Stimulated activated effector memory CD8-positive, alpha-beta T cell treated with anti-CD3 and anti-CD28 coated beads, Interleukin-12 subunit alpha, Interleukin-12 subunit beta, amount 100 ng/mL, for 72 hours (primary cell): ENCODE results near the gene OR2T33.
"Not testable (repeated sequence)": the region's sequence is repeated elsewhere in the genome, so short reads cannot be mapped to it uniquely, and the experiment has no call there.

Experiments
- ATAC-seq: fragments of 150-1000 bp; cut with Tn5 transposase; 2 replicates; pipeline ENCODE4 v1.10.0; 2021
- DNase-seq, 2 donors: peaks; one replicate each; pipeline ENCODE4 v3.0.0; 2021 to 2022; ENCODE audit warnings: low spot score in 2 of 2
- H3K27ac Mint-ChIP-seq: one replicate; pipeline ENCODE4 v1.8.0; 2022; ENCODE audit warnings: mild to moderate bottlenecking, mixed read lengths
- H3K36me3 Mint-ChIP-seq: one replicate; pipeline ENCODE4 v1.8.0; 2022; ENCODE audit warnings: mild to moderate bottlenecking, mixed read lengths
- H3K4me1 Mint-ChIP-seq: one replicate; pipeline ENCODE4 v1.8.0; 2022; ENCODE audit warnings: mixed read lengths
- H3K4me3 Mint-ChIP-seq: one replicate; pipeline ENCODE4 v1.8.0; 2022; ENCODE audit warnings: mild to moderate bottlenecking, mixed read lengths
- H3K9me3 Mint-ChIP-seq: one replicate; pipeline ENCODE4 v1.8.0; 2022; ENCODE audit warnings: mixed read lengths

OR2T33 gene, protein sequence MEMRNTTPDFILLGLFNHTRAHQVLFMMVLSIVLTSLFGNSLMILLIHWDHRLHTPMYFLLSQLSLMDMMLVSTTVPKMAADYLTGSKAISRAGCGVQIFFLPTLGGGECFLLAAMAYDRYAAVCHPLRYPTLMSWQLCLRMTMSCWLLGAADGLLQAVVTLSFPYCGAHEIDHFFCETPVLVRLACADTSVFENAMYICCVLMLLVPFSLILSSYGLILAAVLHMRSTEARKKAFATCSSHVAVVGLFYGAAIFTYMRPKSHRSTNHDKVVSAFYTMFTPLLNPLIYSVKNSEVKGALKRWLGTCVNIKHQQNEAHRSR

DNA sequence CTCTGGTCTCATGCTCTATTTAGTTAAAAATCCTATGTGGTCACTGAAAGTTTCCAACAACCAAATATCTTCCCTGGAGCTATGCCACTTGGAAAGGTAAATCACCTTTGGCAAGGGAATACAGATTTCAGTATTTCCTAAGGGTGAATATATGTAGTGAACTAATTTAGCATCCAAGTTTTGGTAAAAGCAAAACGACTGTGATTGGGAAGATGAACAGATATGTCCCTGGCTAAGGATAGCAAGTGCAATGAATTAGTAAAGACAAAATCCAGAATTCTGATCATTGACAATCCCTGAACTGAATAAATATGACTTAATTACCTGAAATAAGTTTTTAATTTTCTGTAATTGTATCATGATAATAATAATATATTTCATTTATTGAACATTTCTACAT, at the start of gene OR2T33:
TSS of gene OR2T33 (minus strand) at position 101 of the 400 bp plus-strand sequence. CDS start 4,162 bp downstream, outside the sequence.
- H3K4me3 Mint-ChIP-seq = no peak within 1 kb of the TSS
- ATAC-seq (no peak), DNase-seq (no peak)
- no peak within 1 kb of the TSS for H3K27ac Mint-ChIP-seq
- H3K36me3 Mint-ChIP-seq = no peaks in the 10 kb centered on the region
- peaks cover 6% of the 10 kb centered on the region for H3K9me3 Mint-ChIP-seq
- no peaks in the 10 kb centered on the region for H3K4me1 Mint-ChIP-seq

DNA sequence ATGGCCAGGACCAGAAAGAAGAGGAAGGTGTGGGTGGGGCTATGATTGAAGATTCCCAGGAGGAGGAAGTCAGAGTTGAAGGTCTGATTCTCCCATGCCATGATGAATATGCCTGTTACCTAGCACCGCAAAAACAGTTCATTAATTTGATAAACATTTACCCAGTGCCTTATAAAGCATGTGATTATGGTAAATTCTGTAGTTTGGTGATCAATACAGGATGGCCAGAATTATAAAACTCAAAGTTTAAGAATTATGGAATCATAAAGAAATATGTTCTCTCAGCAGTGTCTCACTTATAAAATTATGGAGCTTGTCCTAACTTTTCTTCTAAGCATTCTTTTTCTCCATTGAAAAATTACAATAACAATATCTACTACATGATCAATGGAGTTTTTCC, 46.7 kb upstream of the OR2T33 start, which contains the start of gene OR2M7:
TSS of gene OR2M7 (minus strand) at position 101 of the 400 bp plus-strand sequence. CDS start at position 101, 0 bp downstream.
- Mint-ChIP-seq H3K27ac (no peak within 1 kb of the TSS), H3K36me3 (no peaks in the 10 kb centered on the region), H3K4me3 (no peak within 1 kb of the TSS), H3K4me1 (no peaks in the 10 kb centered on the region), H3K9me3 (peaks cover 6% of the 10 kb centered on the region)
- no peak for DNase-seq
- ATAC-seq = no peak

DNA sequence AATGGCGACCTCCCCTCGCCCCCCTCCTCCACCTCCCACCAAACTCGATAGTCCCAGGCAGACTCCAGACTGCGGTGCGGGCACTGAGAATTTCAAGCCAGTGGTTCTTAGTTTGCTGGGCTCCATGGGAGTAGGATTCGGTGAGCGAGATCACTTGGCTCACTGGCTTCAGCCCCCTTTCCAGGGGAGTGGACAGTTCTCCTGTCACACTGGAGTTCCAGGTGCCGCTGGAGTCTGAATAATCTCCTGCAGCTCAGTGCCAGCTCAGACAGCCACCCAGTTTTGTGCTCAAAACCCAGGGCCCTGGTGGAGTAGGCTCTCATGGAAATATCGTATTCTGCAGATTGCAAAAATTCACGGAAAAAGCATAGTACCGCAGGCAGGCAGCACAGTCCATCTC, 39.0 kb upstream of the OR2T33 start:
- Mint-ChIP-seq H3K4me3 (no peak overlapping the region), H3K36me3 (no peaks in the 10 kb centered on the region), H3K9me3 (peaks cover 19% of the 10 kb centered on the region), H3K4me1 (no peaks in the 10 kb centered on the region), H3K27ac (no peak overlapping the region)
- ATAC-seq = no peak
- DNase-seq = no peak

DNA sequence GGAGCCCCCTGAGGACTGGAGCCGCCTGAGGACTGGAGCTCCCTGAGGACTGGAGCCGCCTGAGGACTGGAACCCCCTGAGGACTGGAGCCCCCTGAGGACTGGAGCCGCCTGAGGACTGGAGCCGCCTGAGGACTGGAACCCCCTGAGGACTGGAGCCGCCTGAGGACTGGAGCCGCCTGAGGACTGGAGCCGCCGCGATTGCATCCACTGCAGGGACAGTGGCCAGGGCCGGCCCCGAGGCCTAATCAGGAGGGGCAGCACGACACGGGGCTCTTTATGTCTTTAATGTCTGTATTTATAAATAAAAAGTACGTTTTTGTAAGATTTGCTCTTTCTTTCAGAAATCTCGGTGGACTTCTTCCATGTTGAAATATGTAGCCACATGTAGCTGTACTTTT, 29.0 kb upstream of the OR2T33 start:
- H3K4me3 Mint-ChIP-seq, H3K4me1 Mint-ChIP-seq, H3K27ac Mint-ChIP-seq, H3K9me3 Mint-ChIP-seq, ATAC-seq, H3K36me3 Mint-ChIP-seq, DNase-seq: not testable (repeated sequence)

DNA sequence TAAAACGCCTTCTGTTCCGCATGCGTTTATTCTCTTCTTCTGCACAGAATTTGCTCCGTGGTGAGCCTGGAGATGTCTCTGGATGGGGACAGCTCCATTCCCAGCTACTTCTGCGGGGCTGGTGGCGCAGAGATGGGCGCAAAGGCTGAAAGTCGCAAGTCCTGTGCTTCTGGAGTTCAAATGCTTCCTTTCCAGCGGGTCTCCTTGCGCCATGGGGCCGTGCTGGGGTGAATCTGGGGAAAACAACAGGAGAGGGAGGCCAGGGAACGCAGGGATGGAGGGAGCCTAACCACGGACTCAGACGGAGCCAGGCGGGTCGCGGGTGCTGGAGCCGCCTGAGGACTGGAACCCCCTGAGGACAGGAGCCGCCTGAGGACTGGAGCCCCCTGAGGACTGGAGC, 28.3 kb upstream of the OR2T33 start:
- peaks cover 5% of the 10 kb centered on the region for H3K36me3 Mint-ChIP-seq
- peaks cover 2% of the 10 kb centered on the region for H3K9me3 Mint-ChIP-seq
- no peaks in the 10 kb centered on the region for H3K4me1 Mint-ChIP-seq
- ATAC-seq = no peak
- H3K4me3 Mint-ChIP-seq = no peak overlapping the region
- DNase-seq = no peak
- H3K27ac Mint-ChIP-seq = no peak overlapping the region

DNA sequence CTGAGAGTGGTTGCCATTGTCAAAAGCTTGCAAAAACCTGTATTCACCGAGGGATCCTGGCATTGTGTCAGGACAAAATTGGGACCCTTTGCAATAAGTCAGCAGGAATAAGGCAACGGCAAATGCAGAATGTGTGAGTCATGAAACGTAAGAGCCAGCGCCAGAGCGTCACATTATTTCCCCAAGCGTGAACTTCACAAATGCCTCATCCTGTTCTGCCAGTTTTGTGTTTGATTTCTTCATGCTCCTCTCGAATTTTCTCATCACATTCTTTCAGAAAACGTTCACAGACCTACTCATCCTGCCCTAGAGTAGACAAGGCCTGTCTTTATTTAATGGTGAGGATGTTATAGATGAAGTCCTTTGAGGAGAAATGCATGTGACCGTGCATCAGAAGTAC, 27.9 kb upstream of the OR2T33 start:
- ATAC-seq, H3K36me3 Mint-ChIP-seq, H3K9me3 Mint-ChIP-seq, H3K27ac Mint-ChIP-seq, H3K4me1 Mint-ChIP-seq, DNase-seq, H3K4me3 Mint-ChIP-seq: not testable (repeated sequence)

DNA sequence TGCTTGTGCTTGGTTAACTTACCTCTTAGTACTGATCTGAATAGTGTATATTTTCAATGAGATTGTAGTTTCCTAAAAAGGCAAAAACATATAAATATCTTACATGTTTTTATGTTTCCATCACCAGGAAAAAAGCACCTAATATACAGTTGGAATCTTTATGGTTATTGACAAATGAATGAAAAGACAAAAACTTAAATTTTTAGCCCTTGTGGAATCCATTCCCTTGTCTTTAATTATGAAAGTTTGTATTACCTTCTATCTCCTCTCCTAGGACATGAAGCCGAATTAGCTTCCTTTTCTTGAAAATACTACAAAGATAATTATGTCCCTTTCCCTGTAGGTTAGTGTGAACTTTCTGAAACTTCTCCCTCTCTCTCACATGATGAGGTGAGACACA, 25.5 kb upstream of the OR2T33 start, which contains the start of gene OR2T12:
TSS of gene OR2T12 (minus strand) at position 101 of the 400 bp plus-strand sequence. CDS start 7,846 bp downstream, outside the sequence.
- H3K4me1 Mint-ChIP-seq = no peaks in the 10 kb centered on the region
- peaks cover 2% of the 10 kb centered on the region for H3K9me3 Mint-ChIP-seq
- peaks cover 5% of the 10 kb centered on the region for H3K36me3 Mint-ChIP-seq
- no peak within 1 kb of the TSS for H3K27ac Mint-ChIP-seq
- no peak within 1 kb of the TSS for H3K4me3 Mint-ChIP-seq
- DNase-seq = no peak
- ATAC-seq = no peak

DNA sequence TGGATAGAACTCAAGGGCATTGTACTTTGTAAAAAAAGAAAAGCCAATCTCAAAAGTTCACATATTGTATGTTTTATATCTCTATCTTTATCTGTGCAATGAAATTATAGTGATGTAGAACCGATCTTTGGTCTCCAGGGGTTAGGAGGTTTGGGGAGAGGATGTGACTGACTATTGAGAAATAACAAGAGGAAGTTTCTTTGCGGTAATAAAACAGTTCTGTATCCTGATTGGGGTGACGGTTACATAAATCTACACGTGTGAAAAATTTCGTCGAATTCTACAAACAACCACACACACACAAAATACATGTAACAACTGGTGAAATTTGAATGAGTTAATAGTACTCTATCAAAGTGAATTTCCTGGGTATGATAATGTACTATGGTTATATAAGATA, 10.6 kb upstream of the OR2T33 start:
- DNase-seq (no peak), ATAC-seq (no peak)
- H3K4me1 Mint-ChIP-seq = no peaks in the 10 kb centered on the region
- peaks cover 4% of the 10 kb centered on the region for H3K9me3 Mint-ChIP-seq
- no peak overlapping the region for H3K4me3 Mint-ChIP-seq
- H3K36me3 Mint-ChIP-seq = no peaks in the 10 kb centered on the region
- H3K27ac Mint-ChIP-seq = no peak overlapping the region

DNA sequence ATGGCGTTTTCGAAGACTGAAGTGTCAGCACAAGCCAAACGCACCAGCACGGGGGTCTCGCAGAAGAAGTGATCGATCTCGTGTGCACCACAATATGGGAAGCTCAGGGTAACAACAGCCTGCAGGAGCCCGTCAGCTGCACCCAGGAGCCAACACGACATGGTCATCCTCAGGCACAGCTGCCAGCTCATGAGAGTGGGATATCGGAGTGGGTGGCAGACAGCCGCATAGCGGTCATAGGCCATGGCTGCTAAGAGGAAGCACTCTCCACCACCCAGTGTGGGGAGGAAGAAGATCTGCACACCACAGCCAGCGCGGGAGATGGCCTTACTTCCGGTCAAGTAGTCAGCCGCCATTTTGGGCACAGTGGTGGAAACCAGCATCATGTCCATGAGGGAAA, 4.6 kb downstream of the OR2T33 start:
- H3K4me1 Mint-ChIP-seq, H3K27ac Mint-ChIP-seq, H3K9me3 Mint-ChIP-seq, H3K4me3 Mint-ChIP-seq, DNase-seq, H3K36me3 Mint-ChIP-seq: not testable (repeated sequence)
- peak; percentile 46 for ATAC-seq

DNA sequence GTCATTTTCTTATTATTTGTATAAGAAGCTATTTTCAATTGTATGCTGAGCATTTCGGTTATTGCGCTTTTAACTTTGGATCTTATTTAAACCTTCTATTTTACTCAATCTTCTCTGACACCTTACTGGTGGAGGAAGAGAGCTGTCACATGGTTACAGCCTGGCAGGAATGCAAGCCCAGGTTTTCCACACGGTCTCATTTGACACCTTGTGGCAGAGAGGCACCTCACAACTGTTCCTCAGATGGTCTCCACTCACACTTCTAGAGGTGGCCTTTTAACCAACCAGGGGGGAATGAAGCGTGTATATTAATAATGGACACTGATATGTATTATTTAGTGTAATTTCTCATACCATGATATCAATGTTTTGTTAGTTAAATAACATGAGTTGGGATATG, 9.6 kb downstream of the OR2T33 start:
- DNase-seq (no peak), ATAC-seq (no peak)
- Mint-ChIP-seq H3K36me3 (no peaks in the 10 kb centered on the region), H3K9me3 (peaks cover 10% of the 10 kb centered on the region), H3K4me1 (no peaks in the 10 kb centered on the region), H3K4me3 (no peak overlapping the region), H3K27ac (no peak overlapping the region)

DNA sequence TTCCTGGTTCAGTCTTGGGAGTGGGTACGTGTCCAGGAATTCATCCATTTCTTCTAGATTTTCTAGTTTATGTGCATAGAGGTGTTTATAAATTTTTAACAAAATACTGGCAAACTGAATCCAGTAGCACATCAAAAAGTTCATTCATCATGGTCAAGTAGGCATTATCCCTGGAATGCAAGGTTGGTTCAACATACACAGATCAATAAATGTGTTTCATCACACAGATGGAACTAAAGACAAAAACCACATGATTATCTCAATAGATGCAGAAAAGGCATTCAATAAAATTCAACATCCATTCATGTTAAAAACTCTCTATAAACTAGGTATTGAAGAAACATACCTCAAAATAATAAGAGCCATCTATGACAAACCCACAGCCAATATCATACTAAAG, 18.5 kb downstream of the OR2T33 start:
- H3K4me1 Mint-ChIP-seq, H3K4me3 Mint-ChIP-seq, H3K36me3 Mint-ChIP-seq, DNase-seq, ATAC-seq, H3K27ac Mint-ChIP-seq: not testable (repeated sequence)
- H3K9me3 Mint-ChIP-seq = peaks cover 19% of the 10 kb centered on the region

DNA sequence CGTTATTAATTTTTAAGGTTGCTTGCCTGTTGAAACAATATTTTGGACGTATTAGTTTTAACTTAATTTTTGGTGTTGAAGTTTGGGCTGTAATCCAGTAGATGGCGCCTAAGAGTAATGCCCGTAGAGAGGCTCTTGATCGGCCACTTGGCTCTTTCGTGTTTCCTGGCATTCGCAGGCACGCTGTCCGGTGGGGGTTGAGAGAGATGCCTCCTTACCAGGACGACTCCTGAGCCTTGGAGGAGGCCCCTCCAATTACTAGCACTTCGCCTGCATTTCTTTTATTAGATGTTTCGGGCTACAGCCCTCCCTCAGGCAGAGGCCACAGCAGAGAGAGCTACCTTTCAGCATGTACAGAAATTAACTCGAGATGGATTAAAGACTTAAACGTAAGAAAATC, 34.6 kb downstream of the OR2T33 start:
- Mint-ChIP-seq H3K9me3 (no peaks in the 10 kb centered on the region), H3K4me1 (no peaks in the 10 kb centered on the region), H3K27ac (no peak overlapping the region), H3K4me3 (no peak overlapping the region), H3K36me3 (no peaks in the 10 kb centered on the region)
- ATAC-seq (no peak), DNase-seq (no peak)

DNA sequence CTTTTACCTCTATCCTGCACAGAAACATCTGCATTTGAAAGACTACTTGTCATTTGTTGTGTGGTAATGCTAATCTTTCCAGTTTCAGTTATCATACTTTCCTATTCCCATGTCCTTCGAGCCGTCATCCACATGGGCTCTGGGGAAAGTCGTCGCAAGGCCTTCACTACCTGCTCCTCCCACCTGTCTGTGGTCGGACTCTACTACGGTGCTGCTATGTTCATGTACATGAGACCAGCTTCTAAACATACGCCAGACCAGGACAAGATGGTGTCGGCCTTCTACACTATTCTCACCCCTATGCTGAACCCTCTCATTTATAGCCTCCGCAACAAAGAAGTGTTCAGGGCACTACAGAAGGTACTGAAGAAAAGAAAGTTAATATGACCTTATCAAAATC, 38.3 kb downstream of the OR2T33 start:
- Mint-ChIP-seq H3K27ac (no peak overlapping the region), H3K36me3 (no peaks in the 10 kb centered on the region), H3K4me3 (no peak overlapping the region), H3K4me1 (no peaks in the 10 kb centered on the region), H3K9me3 (no peaks in the 10 kb centered on the region)
- ATAC-seq = no peak
- DNase-seq = no peak

DNA sequence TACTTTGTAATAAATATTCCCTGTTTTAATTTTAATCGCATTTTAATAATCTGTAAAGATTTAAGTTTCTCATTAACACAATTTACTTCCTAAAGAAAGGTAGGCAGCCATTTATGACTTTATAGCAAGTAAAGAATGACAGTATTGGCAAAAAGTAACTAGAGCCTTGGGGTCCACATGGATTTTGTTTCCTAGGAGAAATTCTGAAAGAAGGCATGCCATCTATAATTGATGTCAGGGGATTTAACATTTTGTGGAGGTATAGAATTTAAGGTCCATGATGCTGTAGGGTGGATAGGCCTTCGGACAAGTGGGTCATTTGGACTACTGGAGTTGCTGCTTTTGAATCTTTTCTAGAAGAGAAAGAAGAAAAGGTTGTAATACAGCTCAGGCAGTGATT, 46.7 kb downstream of the OR2T33 start, which contains the start of gene OR2M4:
TSS of gene OR2M4 (plus strand) at position 301 of the 400 bp plus-strand sequence. CDS start 7,512 bp downstream, outside the sequence.
- no peak within 1 kb of the TSS for H3K4me3 Mint-ChIP-seq
- no peak within 1 kb of the TSS for H3K27ac Mint-ChIP-seq
- H3K36me3 Mint-ChIP-seq = no peaks in the 10 kb centered on the region
- peaks cover 3% of the 10 kb centered on the region for H3K9me3 Mint-ChIP-seq
- no peak for DNase-seq
- H3K4me1 Mint-ChIP-seq = no peaks in the 10 kb centered on the region
- ATAC-seq = no peak

DNA sequence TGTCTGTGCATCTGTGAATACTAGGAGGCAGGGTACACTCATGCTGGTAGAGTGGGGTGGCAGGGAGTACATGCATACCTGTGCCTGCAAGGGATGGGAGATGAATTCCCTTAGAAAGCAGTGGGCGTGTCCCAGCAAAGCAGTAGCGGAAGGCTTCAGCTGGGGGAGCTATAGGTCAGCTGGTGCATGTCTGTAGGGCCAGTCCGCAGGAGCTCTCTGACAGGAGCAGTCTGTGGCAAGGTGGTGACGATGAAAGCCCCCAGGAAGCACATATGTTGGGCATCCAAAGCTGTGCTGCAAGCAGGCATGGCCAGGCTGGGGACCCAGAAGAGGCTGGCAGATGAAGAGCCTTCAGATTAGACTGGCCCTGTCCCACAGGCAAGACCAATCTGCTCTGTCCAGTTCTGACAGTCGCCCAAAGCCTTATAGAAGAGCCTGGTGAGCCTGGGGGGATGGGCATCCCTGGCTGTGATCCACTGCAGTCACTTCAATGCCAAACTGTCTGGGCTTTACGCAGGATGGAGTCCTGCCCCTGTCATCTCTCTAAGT, 48.3 kb downstream of the OR2T33 start:
- Mint-ChIP-seq H3K4me1 (no peaks in the 10 kb centered on the region), H3K4me3 (no peak overlapping the region), H3K36me3 (no peaks in the 10 kb centered on the region), H3K27ac (no peak overlapping the region), H3K9me3 (peaks cover 8% of the 10 kb centered on the region)
- DNase-seq (no peak), ATAC-seq (no peak)

DNA sequence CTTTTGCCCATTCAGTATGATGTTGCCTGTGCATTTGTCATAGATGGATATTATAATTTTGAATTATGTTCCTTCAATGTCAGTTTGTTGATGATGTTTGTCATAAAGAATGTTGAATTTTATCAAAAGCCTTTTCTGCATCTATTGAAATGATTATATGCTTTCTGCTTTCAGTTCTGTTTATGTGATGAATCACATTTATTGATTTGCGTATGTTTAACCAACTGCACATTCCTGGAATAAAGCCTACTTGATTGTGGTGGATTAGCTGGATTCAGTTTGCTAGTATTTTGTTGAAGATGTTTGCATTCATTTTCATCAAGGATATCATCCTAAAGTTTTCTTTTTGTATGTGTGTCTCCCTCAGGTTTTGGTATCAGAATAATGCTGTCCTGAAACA, 52.2 kb downstream of the OR2T33 start:
- no peak overlapping the region for H3K4me3 Mint-ChIP-seq
- no peak overlapping the region for H3K27ac Mint-ChIP-seq
- H3K36me3 Mint-ChIP-seq = no peaks in the 10 kb centered on the region
- DNase-seq (no peak), ATAC-seq (no peak)
- H3K9me3 Mint-ChIP-seq = peaks cover 8% of the 10 kb centered on the region
- H3K4me1 Mint-ChIP-seq = no peaks in the 10 kb centered on the region
